Measurements from ENCODE around the gene RTL5.

RTL5 gene

GRCh38 chrX:72079607-72080006, 52.1 kb downstream of the RTL5 start:
- Histone ChIP-seq H3K27me3 (replicated peaks; ENCODE audit: control insufficient read depth, insufficient read depth, low read length) (no peaks in the 10 kb centered on the region), H3K4me3 (replicated peaks; ENCODE audit: low read depth, low read length) (no peak overlapping the region), H3K36me3 (ENCODE audit: control insufficient read depth, insufficient read depth, low read length) (no peaks in the 10 kb centered on the region)
- TF ChIP-seq, protein P1, sequence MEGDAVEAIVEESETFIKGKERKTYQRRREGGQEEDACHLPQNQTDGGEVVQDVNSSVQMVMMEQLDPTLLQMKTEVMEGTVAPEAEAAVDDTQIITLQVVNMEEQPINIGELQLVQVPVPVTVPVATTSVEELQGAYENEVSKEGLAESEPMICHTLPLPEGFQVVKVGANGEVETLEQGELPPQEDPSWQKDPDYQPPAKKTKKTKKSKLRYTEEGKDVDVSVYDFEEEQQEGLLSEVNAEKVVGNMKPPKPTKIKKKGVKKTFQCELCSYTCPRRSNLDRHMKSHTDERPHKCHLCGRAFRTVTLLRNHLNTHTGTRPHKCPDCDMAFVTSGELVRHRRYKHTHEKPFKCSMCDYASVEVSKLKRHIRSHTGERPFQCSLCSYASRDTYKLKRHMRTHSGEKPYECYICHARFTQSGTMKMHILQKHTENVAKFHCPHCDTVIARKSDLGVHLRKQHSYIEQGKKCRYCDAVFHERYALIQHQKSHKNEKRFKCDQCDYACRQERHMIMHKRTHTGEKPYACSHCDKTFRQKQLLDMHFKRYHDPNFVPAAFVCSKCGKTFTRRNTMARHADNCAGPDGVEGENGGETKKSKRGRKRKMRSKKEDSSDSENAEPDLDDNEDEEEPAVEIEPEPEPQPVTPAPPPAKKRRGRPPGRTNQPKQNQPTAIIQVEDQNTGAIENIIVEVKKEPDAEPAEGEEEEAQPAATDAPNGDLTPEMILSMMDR (IDR thresholded peaks at IDR 0.05; ENCODE audit: insufficient read depth, low read length, poor library complexity, severe bottlenecking), result no peak
- no peak for DNase-seq (ENCODE audit: extremely low read depth, insufficient read length)

- TF ChIP-seq, protein P1 (IDR thresholded peaks at IDR 0.05; ENCODE audit: insufficient read depth, low read length, poor library complexity, severe bottlenecking), result no peak
- no peak for DNase-seq (ENCODE audit: extremely low read depth, insufficient read length)
- Histone ChIP-seq H3K27me3 (replicated peaks; ENCODE audit: control insufficient read depth, insufficient read depth, low read length) (no peaks in the 10 kb centered on the region), H3K4me3 (replicated peaks; ENCODE audit: low read depth, low read length) (no peak overlapping the region), H3K36me3 (ENCODE audit: control insufficient read depth, insufficient read depth, low read length) (no peaks in the 10 kb centered on the region)
Measured at GRCh38 chrX:72078411-72078810, 53.3 kb downstream of the RTL5 start.

All from GM06990 (cell line).